AML-193 (cell line): ENCODE data around the gene COX4I1.
"Not testable (repeated sequence)": the region's sequence is repeated elsewhere in the genome, so short reads cannot be mapped to it uniquely, and the experiment has no call there.

Source experiments
- DNase-seq, 2 experiments: peaks; one replicate each; lab custom pipeline; 2025; lab: John Stamatoyannopoulos, UW

The COX4I1 gene

DNA sequence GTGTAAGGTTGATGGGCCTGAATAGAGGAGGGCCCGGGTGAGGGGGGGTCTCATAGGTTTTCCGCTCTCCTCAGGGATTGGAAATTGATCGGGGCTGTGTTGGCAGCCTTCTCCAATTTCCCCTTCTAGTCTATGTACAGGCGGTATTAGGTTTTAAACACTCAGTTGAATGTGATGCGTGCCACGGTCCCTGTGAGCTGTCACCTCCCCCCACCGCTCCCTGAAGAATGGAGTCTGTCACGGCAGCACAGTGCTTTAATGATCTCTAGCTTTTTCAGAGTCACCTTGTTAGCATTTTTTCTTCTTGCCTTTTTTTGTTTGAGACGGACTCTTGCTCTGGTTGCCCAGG, 800 bp downstream of the COX4I1 start:
- DNase-seq, result no peak

DNA sequence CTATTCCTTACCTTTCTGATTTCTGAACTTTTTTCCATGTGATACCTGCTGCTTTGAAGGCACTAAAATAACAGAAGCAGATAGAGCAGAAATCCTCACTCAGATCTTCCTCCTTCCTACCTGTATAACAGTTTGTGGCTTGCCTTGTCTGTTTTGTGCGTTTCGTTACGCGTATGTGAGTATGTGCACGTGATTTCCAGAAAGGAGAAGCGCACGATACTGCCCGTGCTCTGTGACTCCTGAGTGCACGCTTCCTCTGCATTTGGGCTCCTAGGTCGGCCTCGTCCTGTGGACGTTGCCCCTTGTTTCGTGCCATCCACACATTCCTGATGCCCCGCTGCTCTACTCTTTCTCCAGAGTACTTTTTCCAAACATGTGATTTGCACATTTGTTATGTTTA, 4.1 kb downstream of the COX4I1 start:
- DNase-seq, result no peak

DNA sequence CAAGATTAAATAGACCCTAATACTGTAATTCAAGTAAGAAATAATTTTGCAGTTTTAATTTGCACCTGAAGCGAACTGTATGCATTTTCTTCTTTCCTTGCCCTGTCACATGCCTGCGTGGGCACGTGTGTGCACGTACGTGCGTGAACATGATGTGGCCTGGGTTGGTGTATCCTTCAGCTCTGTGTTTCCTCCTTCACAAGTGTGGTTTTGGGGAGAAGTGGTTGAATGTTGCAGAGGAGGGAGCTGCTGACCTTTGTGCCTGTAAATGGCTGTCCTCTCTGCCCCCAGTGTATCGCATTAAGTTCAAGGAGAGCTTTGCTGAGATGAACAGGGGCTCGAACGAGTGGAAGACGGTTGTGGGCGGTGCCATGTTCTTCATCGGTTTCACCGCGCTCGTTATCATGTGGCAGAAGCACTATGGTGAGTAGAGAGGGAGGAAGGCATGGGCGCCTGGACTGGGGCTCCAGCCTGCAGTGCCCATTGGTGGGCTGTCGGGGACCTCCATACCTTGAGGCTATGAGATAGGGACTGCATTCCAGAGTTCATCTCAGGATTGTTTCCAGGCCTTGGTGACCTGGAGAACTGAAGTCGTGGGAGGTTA, 6.0 kb downstream of the COX4I1 start:
- DNase-seq, result no peak

DNA sequence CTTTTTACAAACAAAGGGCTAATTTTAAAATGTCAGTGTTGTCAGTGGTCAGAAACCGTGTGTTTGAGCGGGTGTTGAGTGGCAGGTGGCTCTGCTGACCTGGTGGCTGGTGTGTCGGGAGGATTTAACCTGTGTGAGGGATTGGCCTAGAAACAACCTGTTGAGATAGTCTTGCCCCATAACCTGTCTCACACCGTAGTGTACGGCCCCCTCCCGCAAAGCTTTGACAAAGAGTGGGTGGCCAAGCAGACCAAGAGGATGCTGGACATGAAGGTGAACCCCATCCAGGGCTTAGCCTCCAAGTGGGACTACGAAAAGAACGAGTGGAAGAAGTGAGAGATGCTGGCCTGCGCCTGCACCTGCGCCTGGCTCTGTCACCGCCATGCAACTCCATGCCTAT, 7.0 kb downstream of the COX4I1 start:
- DNase-seq, result no peak

DNA sequence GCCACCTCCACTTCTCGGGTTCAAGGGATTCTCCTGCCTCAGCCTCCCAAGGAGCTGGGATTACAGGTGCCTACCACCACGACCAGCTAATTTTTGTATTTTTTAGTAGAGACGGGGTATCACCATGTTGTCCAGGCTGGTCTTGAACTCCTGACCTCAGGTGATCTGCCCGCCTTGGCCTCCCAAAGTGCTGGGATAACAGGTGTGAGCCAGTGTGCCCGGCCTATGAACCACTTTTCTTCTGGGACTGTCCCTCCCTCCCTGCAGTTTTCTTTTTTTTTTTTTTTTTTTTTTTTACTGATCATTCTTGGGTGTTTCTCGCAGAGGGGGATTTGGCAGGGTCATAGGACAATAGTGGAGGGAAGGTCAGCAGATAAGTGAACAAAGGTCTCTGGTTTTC, 7.8 kb downstream of the COX4I1 start:
- DNase-seq, result not testable (repeated sequence)

DNA sequence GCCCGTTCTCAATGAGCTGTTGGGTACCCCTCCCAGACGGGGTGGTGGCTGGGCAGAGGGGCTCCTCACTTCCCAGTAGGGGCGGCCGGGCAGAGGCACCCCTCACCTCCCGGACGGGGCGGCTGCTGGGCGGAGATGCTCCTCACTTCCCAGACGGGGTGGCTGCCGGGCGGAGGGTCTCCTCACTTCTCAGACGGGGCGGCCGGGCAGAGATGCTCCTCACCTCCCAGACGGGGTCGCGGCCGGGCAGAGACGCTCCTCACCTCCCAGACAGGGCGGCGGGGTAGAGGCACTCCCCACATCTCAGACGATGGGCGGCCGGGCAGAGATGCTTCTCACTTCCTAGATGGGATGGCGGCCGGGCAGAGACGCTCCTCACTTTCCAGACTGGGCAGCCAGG, 8.6 kb downstream of the COX4I1 start:
- DNase-seq, result not testable (repeated sequence)

DNA sequence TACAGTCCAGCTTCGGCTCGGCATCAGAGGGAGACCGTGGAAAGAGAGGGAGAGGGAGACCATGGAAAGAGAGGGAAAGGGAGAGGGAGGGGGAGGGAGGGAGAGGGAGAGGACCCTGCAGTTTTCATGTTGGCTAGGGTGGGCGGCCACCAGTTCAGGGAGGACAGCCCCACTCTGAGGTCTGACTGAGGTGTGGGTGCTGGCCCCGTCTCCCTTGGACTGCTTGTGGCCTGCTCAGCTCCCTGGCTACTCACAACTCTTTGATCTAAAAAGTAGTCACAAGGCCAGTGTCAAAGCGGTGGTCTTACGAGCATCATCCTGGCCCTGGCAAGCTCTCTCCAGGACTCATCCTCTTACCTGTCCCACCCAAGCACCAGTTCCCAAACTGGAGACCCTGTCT, 9.4 kb downstream of the COX4I1 start:
- no peak for DNase-seq

DNA sequence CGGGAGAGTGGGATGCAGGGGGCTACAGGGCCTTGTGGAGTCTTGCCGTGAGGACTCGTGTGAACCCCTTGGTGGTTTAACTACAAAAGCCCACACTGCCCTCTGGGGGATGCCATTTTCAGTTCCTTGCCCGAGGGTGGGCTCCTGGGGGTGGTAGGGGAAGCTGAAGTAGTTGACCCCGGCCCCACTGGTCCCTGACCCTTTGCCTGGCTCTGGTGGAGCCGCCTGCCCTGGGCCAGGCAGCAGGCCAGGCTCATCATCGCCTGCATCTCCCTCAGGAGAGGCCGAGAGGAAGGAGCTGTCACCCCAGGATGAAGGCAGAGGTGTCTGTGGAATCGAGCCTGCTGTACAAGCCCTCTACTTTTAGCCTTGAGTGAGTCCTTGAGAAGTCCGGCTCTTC, 10.2 kb downstream of the COX4I1 start:
- no peak for DNase-seq

DNA sequence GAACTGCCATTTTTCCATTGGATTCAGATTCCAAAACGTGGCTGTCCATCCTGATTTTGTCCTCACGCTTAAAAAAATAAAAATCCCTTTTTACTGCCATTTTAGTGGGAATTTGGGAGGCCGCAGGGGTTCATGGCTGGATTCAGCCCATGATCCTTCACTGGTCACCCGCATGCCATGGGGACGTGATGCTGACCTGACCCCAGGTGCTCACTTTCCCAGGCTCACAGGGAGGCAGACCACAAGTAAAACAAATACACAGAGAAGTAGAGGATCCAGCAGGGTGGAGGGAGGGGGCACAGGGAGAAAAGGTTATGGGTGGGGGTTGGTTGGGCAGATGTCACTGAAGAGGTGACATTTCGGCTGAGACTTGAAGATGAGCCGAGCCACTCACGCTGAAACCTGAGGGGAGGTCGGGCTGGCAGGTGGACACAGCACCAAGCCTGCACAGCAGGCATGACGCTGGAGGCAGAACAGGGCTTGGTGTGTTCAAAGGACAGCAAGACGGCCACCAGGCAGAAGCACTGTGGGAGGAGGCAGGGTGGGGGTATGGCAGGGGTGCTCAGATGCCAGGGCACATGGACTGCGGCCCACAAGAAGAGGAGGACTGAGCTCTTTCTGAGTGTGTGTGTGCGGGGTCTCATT, 10.7 kb downstream of the COX4I1 start:
- no peak for DNase-seq

DNA sequence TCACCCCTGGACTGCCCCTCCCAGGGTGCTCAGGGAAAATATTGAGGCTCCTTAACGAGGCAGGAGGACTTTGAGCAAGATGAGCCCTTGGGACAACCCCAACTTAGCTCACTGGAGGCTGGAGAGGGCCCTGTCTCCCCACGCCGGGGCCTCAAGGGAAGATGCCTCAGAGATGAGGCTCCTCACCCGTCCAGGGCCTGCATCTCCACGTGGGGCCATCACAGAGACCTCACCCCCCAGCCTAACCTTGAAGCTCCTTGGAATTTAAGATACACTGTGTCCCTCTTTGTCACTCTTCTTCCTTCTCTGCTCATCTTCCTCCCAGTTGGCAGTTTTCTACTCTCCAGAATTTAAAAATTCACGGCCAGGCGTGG, 11.2 kb downstream of the COX4I1 start:
- DNase-seq, result no peak

DNA sequence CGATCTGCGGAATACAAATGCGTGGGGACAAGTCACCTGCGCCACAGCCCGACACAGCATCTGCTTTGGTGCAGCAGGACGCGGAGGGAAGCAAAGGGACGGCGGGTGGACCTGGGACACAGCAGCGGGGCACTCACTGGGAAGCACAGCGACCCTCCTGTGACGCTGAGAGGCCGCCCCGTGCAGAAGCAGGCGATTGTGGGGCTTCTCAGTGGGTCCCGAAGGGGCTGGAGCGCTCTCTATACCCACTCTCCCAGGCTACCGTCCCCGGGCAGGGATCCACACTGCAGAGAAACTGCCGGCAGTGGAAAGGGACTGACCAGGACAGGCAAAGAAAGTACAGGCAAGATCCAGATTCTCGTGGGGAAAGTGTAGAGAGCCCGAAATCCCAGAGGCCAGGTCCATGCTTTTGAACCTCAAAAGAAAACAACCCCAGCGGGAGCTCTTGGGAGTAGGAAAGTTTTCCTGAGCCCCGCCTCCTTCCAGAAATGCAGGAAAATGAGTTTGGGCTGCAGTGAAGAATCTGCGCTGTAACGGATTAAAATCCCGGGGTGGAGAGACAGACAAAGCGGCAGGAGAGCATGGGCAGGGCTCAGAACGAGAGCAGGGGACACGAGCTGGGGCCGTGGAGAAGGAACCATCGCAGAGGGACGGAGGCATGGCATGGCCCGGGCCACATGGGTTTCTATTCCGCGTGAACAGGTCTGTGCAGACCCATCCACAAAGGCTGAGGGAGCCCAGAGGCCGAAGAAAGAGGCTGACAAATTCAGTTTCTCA, 12.7 kb downstream of the COX4I1 start:
- DNase-seq, result no peak

DNA sequence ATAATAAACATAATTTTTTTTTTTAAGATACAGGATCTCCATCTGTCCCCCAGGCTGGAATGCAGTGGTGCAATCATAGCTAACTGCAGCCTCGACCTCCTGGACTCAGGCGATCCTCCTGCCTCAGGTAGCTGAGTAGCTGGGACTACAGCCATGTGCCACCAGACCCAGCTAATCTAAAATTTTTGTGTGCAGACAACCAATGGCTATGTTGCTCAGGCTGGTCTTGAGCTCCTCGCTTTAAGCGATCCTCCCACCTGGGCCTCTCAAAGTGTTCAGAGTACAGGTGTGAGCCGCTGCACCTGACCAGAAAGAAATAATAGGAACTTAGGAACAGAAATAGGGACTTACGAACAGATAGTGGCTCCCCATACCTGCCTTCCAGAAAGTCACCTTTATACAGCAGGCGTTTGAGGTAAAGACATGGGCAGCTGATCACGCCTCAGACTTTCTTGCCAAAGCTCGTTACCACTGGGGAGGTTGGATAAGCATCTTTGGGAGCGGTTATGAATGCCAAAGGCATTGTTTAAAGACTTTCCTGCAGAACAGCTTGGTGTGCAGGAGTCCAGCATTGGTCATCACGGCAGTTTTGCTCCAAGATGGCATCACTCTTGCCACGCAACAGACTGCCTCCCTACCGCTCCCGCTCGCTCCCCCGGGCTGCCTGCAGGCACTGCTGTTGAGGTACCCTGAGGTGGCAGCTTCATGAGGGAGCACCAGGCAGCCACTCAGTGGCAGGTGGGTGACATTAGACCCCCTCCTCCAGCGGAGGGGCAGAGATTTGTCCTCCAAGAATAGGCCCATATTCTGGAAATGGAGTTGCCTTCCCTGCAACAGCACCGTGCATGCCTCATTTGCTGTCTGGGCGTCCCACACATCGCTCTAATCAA, 13.6 kb downstream of the COX4I1 start:
- DNase-seq, result no peak

DNA sequence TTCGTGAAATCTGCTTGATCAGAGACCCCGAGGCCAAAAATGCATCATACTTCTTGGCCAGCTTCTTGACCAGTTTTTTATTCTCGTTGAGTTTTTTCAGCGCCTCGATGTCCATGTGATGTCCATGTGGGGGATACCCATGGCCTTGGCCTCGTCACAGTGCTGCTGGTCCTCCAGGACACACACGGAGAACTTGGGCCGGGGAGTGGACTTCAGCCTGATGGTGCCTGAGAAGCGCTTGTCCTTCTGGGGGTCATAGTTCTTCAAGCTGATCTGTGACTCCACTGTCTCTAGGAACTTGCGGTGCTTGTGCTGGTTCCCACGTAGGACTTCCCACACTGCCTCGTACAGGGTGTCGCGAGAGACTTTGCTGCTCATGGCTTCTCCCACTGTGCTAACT, 16.7 kb downstream of the COX4I1 start:
- DNase-seq, result no peak

DNA sequence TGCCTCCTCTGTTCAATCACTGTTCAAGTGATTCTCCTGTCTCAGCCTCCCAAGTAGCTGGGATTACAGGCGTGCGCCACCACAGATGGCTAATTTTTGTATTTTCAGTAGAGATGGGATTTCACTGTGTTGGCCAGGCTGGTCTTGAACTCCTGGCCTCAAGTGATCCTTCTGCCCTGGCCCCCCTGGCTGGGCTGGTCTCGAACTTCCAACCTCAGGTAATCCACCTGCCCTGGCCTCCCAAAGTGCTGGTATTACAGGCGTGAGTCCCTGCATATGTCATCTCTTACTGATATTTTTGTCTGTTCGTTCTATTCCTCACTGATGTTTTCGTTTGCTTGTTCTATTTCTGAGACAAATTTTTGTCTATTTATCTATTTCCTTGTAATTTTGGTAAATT, 17.7 kb downstream of the COX4I1 start:
- not testable (repeated sequence) for DNase-seq

DNA sequence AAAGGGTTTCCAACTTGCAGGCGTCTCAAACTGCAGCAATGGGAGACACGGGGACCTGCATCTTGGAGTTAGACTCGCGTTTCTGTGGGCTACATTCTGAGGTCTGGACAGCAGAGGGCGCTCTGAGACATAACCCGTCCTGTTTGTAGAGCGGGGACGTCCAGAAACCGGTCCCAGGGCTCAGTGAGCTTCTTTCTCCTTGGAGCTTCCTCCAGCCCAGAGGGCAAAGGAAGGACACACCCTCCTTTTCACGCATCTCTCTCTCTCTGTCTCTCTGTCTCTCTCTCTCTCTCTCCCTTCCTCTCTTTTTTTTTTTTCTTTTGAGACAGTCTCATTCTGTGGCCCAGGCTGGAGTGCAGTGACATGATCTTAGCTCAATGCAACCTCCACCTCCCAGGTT, 19.8 kb downstream of the COX4I1 start:
- DNase-seq, result peak; percentile 64 to 72

DNA sequence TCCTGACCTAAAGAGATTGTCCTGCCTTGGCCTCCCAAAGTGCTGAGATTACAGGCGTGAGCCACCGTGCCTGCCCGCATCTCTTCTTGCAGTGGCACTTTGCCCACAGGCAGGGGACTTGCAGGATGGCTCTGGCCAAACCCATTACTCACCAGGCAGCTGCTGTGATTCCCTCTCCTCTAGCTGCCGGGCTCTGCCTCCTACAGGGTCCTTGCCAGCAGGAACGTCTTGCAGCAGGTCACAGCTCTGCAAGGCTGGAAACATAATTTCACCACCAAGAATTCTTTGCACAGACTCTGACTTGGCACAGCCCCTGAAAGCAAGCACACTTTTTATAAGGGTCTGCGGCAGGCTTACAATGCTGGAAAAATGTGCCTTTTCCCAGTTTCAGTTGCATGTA, 20.3 kb downstream of the COX4I1 start:
- DNase-seq, result no peak

DNA sequence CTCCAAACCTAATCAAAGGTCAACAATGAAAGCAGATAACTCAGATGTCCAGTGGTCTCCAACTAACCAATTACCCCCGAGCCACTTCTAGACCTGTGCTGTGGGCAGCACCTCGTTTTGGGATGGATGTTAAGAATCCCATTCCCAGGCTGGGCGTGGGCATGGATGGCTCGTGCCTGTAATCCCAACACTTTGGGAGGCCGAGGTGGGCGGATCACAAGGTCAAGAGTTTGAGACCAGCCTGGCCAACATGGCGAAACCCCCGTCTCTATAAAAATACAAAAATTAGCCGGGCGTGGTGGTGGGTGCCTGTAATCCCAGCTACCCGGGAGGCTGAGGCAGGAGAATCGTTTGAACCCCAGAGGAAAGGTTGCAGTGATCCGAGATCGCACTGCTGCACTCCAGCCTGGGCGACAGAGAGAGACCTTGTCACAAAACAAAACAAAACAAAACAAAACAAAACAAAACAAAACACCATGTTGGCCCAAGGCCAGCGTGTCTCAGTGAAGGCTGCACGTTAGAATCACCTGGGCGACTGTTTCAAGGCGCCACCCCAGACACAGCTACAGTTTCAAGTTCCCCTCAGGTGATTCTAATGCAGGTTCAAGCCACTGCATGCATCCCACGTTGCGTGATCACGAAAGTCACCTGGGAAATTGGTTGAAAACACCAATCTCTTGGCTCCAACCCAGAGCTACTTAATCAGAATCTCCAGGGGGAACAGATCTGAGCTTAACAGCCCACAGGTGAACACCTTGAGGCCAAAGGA, 21.3 kb downstream of the COX4I1 start:
- DNase-seq, result no peak

DNA sequence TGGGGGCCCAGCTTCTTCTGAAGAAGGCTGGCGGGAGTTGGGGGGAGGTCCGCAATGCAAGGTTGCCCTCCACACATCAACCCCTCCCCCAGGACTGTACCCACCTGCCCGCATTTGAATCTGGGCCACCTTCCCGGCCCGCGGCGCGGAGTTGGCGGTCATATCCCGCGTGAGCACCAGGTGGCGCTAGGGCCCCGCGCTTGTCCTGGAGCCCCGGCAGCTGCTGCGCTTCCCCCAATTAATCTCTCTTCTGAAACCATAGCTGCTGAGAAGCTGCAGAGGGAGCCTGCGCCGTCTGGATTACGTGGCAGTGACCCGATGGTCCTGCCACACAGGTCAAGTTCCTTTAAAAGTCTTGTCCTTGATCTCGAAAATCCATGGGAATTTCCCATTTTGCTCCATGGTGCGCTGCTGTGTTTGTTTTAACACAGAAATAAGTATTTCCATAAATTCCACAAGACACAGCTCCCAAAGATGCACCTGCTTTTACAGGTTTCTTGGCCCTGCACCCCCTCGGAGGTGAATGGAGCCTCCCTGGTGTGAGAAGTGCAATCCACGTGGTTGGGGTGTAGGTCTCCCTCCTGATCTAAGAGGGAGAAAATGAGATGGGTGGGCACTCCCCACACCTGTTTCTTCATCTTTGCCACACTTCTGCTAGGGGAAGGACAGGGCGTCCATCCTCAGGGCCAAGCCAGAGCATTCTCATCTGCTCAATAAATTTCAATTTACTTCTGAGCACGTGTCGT, 22.1 kb downstream of the COX4I1 start:
- peak; percentile 72 to 81 for DNase-seq

DNA sequence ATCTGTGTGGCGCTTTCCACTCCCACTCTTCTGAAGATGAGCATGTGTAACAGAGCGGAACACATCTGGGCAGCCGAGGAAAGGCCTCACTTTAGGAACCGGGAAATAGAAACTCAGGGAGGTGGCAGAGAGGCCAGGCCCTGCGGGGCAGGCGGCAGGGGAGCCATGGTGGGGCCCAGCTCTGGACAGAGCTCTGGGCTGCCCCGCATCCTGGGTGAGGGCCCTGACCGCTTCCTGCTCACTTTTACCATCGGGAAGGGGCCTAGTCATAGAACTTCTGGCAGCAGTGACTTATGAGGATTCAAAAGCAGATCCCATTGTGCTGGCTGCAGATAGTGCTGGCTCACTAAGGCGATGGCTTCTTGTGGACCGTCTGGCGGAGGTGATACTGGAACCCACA, 22.6 kb downstream of the COX4I1 start:
- no peak for DNase-seq

DNA sequence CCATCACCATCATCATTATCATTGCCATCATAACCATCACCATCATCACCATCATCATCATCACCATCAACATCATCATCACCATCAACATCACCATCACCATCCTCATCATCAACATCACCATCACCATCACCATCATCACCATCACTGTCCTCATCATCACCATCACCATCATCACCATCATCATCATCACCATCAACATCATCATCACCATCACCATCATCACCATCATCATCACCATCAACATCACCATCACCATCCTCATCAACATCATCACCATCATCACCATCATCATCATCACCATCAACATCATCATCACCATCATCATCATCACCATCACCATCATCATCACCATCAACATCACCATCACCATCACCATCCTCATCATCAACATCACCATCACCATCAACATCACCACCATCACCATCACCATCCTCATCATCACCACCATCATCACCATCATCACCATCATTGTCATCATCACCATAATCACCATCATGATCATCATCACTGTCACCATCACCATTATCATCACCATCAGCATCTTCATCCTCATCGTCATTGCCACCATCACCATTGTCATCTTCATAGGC, 23.9 kb downstream of the COX4I1 start:
- DNase-seq, result no peak
